CD14-positive monocyte (primary cell): ENCODE measurements around the gene SNRPE. TPM values are rescaled to one million over a fixed set of nuclear protein-coding genes. Genes with fewer than 3 reads are reported as not detected.

ENCODE experiments used
- DNase-seq, 3 donors: peaks; one replicate each; pipeline ENCODE4 v3.0.0-alpha.2; 2011 to 2022
- H2AFZ ChIP-seq: 2 replicates; pipeline ENCODE4 v1.6.0; 2012; ENCODE audit warnings: mild to moderate bottlenecking, low read depth, low read length, inconsistent platforms; ENCODE audit not compliant: insufficient read depth, poor library complexity, severe bottlenecking
- H3K27ac ChIP-seq, 2 donors: 1 replicate in 1 of 2; 2 replicates in 1 of 2; pipeline ENCODE4 v1.5.1; 2012 to 2013; ENCODE audit warnings: low read length in 2 of 2, control low read depth in 1 of 2, inconsistent platforms in 1 of 2, low read depth in 1 of 2, mild to moderate bottlenecking in 1 of 2
- H3K27me3 ChIP-seq, 2 donors: one replicate each; pipeline versions ENCODE4 v1.6.0 to v1.6.1; 2011 to 2013; ENCODE audit warnings: low read length in 2 of 2; ENCODE audit not compliant: control insufficient read depth in 2 of 2, insufficient read depth in 2 of 2
- H3K36me3 ChIP-seq, 2 donors: replicated peaks in 1 of 2; 1 replicate in 1 of 2; 2 replicates in 1 of 2; pipeline versions ENCODE4 v1.5.1 to v1.6.1; 2012 to 2013; ENCODE audit warnings: low read length in 2 of 2, control low read depth in 1 of 2, inconsistent platforms in 1 of 2, mild to moderate bottlenecking in 1 of 2; ENCODE audit not compliant: insufficient read depth in 2 of 2, control insufficient read depth in 1 of 2
- H3K4me1 ChIP-seq, 2 donors: 1 replicate in 1 of 2; 2 replicates in 1 of 2; pipeline versions ENCODE4 v1.5.1 to v1.6.1; 2012 to 2013; ENCODE audit warnings: low read length in 2 of 2, control low read depth in 1 of 2, inconsistent platforms in 1 of 2, mild to moderate bottlenecking in 1 of 2, moderate library complexity in 1 of 2; ENCODE audit not compliant: insufficient read depth in 2 of 2, control insufficient read depth in 1 of 2
- H3K4me2 ChIP-seq: replicated peaks from 2 replicates; pipeline ENCODE3; 2012; ENCODE audit warnings: low read length, moderate library complexity, mild to moderate bottlenecking; ENCODE audit not compliant: poor library complexity, severe bottlenecking; ENCODE audit errors: extremely low read depth
- H3K4me3 ChIP-seq, 3 experiments: fragments of 200-600 bp in 1 of 3; sonication (generic) in 1 of 3; replicated peaks in 1 of 3; 1 replicate in 2 of 3; 2 replicates in 1 of 3; pipeline ENCODE4 v1.5.1; 2011 to 2013; ENCODE audit warnings: low read length in 3 of 3, mild to moderate bottlenecking in 3 of 3, control low read depth in 2 of 3, low read depth in 2 of 3, inconsistent platforms in 1 of 3, moderate library complexity in 1 of 3
- H3K79me2 ChIP-seq: 2 replicates; pipeline ENCODE4 v1.6.0; 2012; ENCODE audit warnings: mild to moderate bottlenecking, control low read depth, inconsistent platforms, low read length, moderate library complexity; ENCODE audit not compliant: insufficient read depth
- H3K9ac ChIP-seq: 2 replicates; pipeline ENCODE4 v1.6.0; 2017; ENCODE audit warnings: low read length, mild to moderate bottlenecking; ENCODE audit not compliant: insufficient read depth, poor library complexity, severe bottlenecking
- H3K9me3 ChIP-seq, 2 donors: replicated peaks in 1 of 2; 1 replicate in 1 of 2; 2 replicates in 1 of 2; pipeline versions ENCODE4 v1.5.1 to v1.6.1; 2012 to 2013; ENCODE audit warnings: low read length in 2 of 2, control low read depth in 1 of 2; ENCODE audit not compliant: control insufficient read depth in 1 of 2, insufficient read depth in 1 of 2
- H4K20me1 ChIP-seq: 2 replicates; pipeline ENCODE4 v1.6.0; 2012; ENCODE audit warnings: mild to moderate bottlenecking, low read length, control low read depth, moderate library complexity; ENCODE audit not compliant: insufficient read depth
- H3K27ac Mint-ChIP-seq, 7 donors: one replicate each; pipeline ENCODE4 v1.8.0; 2020; ENCODE audit warnings: mild to moderate bottlenecking in 7 of 7, mixed read lengths in 7 of 7, moderate library complexity in 6 of 7, inconsistent platforms in 2 of 7
- H3K27me3 Mint-ChIP-seq, 3 donors: one replicate each; pipeline ENCODE4 v1.8.0; 2021 to 2022; ENCODE audit warnings: low read depth in 3 of 3, mild to moderate bottlenecking in 3 of 3, mixed read lengths in 3 of 3, moderate library complexity in 3 of 3, inconsistent platforms in 1 of 3
- H3K36me3 Mint-ChIP-seq, 2 donors: one replicate each; pipeline ENCODE4 v1.8.0; 2020; ENCODE audit warnings: mixed read lengths in 2 of 2, inconsistent platforms in 1 of 2, mild to moderate bottlenecking in 1 of 2
- H3K4me1 Mint-ChIP-seq: one replicate; pipeline ENCODE4 v1.8.0; 2020; ENCODE audit warnings: mild to moderate bottlenecking, mixed read lengths
- H3K4me3 Mint-ChIP-seq, 2 donors: one replicate each; pipeline ENCODE4 v1.8.0; 2020; ENCODE audit warnings: mild to moderate bottlenecking in 2 of 2, mixed read lengths in 2 of 2, moderate library complexity in 1 of 2
- H3K9me3 Mint-ChIP-seq, 7 donors: one replicate each; pipeline ENCODE4 v1.8.0; 2020 to 2022; ENCODE audit warnings: mixed read lengths in 7 of 7, mild to moderate bottlenecking in 6 of 7, moderate library complexity in 6 of 7, inconsistent platforms in 2 of 7
- CTCF ChIP-seq: fragments of 200-600 bp; IDR thresholded peaks from one replicate; pipeline ENCODE4 v1.8.0; 2022; ENCODE audit warnings: antibody characterized with exemption, mild to moderate bottlenecking
- WGBS: methylation state at CpG from one replicate; pipeline ENCODE4 v1.1.5; 2013; ENCODE audit warnings: missing lambda C conversion rate; ENCODE audit not compliant: insufficient coverage; 5-methylcytosine and 5-hydroxymethylcytosine counted together
- intact Hi-C, 2 donors: fragments of 100-400 bp; cut with micrococcal nuclease; formaldehyde crosslinking; loops; one replicate each; pipeline versions ENCODE4 v1.15.0 to v1.15.1; 2023
- polyA plus RNA-seq, 3 donors: library from polyadenylated mRNA; depleted of rRNA in 1 of 3; unstranded in 2 of 3; stranded (reverse) in 1 of 3; fragments of 300-500 nt in 2 of 3; fragments of >200 nt in 1 of 3; fragmentation: Illumina TruSeq in 2 of 3; gene quantifications; 1 replicate in 2 of 3; 2 replicates in 1 of 3; pipeline ENCODE4 v1.2.3, GENCODE V29; 2012 to 2021
- small RNA-seq: library from RNA; depleted of rRNA; stranded (forward); fragments of <200 nt; gene quantifications from one replicate; pipeline ENCODE3, GENCODE V24; 2012; ENCODE audit warnings: low read depth; ENCODE audit not compliant: insufficient read length

The SNRPE gene
- polyA plus RNA-seq, 3 donors: 86.4 to 198 (median 162) TPM

GRCh38 chr1:203916756-203917155 lies 55.4 kb downstream of the SNRPE start:
- no peak for TF ChIP-seq CTCF
- Histone ChIP-seq H3K27ac (no peak overlapping the region), H3K9ac (no peak overlapping the region), H3K27me3 (no peaks in the 10 kb centered on the region), H3K4me3 (no peak overlapping the region), H3K9me3 (no peaks in the 10 kb centered on the region), H3K79me2 (no peaks in the 10 kb centered on the region), H3K4me1 (no peaks in the 10 kb centered on the region), H3K4me2 (no peak overlapping the region), H3K36me3 (no peaks in the 10 kb centered on the region), H4K20me1 (no peaks in the 10 kb centered on the region), H2AFZ (no peak overlapping the region)
- 89% methylated on average over 1 of the region's 2 CpGs for WGBS
- H3K27ac Mint-ChIP-seq: no peak overlapping the region
- H3K27me3 Mint-ChIP-seq: peaks cover 0 to 7% (median 2%) of the 10 kb centered on the region in 3 donors
- peaks cover 0 to 5% (median 3%) of the 10 kb centered on the region in 7 donors for H3K9me3 Mint-ChIP-seq
- intact Hi-C loops: no loop called here
- H3K36me3 Mint-ChIP-seq: no peaks in the 10 kb centered on the region
- no peak for DNase-seq
- H3K4me3 Mint-ChIP-seq: no peak overlapping the region
- no peaks in the 10 kb centered on the region for H3K4me1 Mint-ChIP-seq

Small RNA genes within 50 kb of the gene (small RNA-seq; reads per million reads assigned to genes)
- gene HSPE1P6: not detected

Other genes starting within 250 kb of the SNRPE start
- gene ATP2B4, start 234.8 kb upstream of the SNRPE start, polyA plus RNA-seq: 10 to 100 TPM in 2 of 3 donors, 1 to 10 TPM in 1; 7.8 to 23.1 (median 13.2) TPM
- gene LAX1, start 96.4 kb upstream of the SNRPE start, polyA plus RNA-seq: under 1 TPM in 1 of 3 donors, not detected in 2; 0.07 TPM
- gene ZBED6, start 66.0 kb upstream of the SNRPE start, polyA plus RNA-seq: 1 to 10 TPM in 1 of 3 donors, under 1 TPM in 2; 0.56 to 2.2 (median 1.00) TPM
- gene ZC3H11A, start 66.0 kb upstream of the SNRPE start, polyA plus RNA-seq: 10 to 100 TPM; 17.8 to 59.0 (median 23.2) TPM
- under 1 TPM in 1 of 3 donors, not detected in 2; 0.52 TPM for gene SOX13, start 211.5 kb downstream of the SNRPE start, polyA plus RNA-seq